Measurements from ENCODE around the gene ALG12. TPM values are rescaled to one million over a fixed set of nuclear protein-coding genes. Genes with fewer than 3 reads are reported as not detected.
"Not testable (repeated sequence)": the region's sequence is repeated elsewhere in the genome, so short reads cannot be mapped to it uniquely, and the experiment has no call there.

Gene ALG12
- total RNA-seq, 1 donor from 2014 or later, result 17.0 TPM

DNA sequence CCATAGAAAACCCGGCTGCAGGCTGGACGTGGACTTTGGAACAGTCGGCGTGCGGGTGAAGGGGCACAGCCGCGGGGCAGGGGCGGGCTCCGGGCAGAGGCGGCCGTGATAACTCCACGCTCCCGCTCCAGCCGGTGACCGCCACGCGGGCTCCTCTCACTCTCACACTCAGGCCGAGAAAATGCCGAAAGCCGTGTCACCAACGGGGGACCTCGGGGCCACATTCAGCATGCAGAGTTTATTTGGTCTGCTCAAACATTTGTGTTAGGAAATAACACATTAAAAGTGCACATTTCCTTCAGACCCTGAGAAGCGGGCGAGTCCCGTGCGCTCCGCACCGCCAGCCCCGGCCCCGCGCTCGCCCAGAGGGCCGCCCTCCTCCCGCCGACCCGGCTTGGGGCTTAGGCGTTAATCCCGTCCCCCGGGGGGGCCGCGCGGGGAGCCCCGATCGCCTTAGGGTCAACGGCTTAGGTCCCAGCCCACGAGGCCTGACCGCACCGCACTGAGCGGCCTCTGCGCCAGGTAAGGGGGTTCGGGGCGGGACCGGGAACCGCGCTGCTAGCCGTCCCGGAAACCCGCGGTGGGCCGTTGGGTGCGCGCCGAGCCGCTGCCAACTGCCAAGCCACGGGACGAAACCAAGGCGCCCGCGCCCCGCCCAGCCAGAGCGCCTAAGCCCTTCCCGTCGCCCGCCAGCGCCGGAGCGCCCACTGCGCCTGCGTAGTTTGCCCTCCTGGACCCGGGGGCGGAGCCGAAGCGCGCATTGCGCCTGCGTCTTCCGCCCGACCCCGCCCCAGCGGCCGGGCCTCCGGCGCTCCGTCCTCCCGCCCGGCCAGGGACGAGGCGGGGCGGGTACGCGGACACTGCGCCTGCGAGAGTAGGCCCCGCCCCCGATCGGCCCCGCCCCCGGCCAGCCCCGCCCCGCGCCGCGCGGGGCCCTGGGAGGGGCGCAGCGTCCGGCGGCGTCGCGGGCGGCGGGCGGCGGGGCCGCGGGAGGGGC is 65.0 kb downstream of the ALG12 start, which contains the start of gene ZBED4:
TSS of gene ZBED4 (plus strand) at position 947 of the 997 bp plus-strand sequence. CDS start 29,819 bp downstream, outside the sequence.
- H3K36me3 ChIP-seq, result no peaks in the 10 kb centered on the region
- DNase-seq, result peak; percentile 97
- no peak for TF ChIP-seq CTCF (IDR thresholded peaks at IDR 0.05; ENCODE audit: borderline replicate concordance)
- peaks cover 30% of the 10 kb centered on the region for H3K27me3 ChIP-seq (ENCODE audit: low read depth)
- intact Hi-C loops (cut with micrococcal nuclease), result no loop called here
- no peaks in the 10 kb centered on the region for H3K9me3 ChIP-seq (replicated peaks)
- peaks cover 54% of the 10 kb centered on the region for H3K4me1 ChIP-seq
- H3K27ac ChIP-seq (replicated peaks), result peak within 1 kb of the TSS; percentile 97
- H3K4me3 ChIP-seq, result peak within 1 kb of the TSS; percentile 94

- H3K27me3 ChIP-seq (ENCODE audit: low read depth), result peaks cover 36% of the 10 kb centered on the region
- H3K4me1 ChIP-seq, result peaks cover 56% of the 10 kb centered on the region
- DNase-seq; H3K36me3 ChIP-seq; H3K9me3 ChIP-seq (replicated peaks); intact Hi-C loops (cut with micrococcal nuclease): not testable (repeated sequence)
- peak overlapping the region; percentile 94 for H3K4me3 ChIP-seq
- peak overlapping the region; percentile 97 for H3K27ac ChIP-seq (replicated peaks)
Measured at GRCh38 chr22:49852568-49852897, 65.7 kb downstream of the ALG12 start.

DNA sequence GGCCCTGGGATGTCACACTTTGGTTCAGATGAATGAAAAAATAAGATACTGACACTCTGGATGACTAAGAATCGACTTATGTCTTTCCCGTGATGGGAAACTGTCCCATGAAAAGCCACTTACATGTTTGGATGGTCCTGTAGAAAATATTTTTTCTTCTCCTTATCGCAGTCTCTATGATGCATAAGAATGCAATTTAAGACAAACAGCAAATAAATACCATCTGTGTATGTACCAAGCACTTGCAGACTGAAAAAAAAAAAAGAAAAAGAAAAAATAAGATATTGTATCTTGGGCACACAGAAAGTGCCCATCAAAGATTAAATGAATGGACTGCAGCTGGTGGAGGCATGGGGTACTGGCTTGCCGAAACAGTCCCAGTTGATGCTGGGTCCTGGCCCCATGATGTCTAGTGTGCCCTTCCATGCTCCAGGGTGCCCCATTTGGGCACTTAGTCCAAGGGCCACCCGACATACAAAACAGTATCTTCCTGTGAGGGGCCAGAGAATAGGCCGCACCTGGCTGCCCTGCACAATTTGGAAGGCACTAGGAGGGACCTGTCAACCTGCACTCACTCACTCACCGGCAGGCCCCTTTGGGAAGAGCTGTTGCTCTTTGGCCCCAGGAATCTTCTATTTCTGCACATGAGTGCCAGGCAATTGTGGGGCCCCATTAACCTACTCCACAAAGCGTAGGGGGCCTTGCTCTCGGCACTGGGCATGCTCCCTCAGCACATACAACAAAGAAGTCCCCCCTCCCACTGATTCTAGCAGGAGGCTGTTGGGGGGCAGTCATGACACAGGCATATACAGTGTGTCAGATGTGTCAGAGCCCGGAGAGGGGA is 67.1 kb downstream of the ALG12 start:
- intact Hi-C loops (cut with micrococcal nuclease), result no loop called here
- peaks cover 54% of the 10 kb centered on the region for H3K4me1 ChIP-seq
- H3K36me3 ChIP-seq, result no peaks in the 10 kb centered on the region
- TF ChIP-seq CTCF (IDR thresholded peaks at IDR 0.05; ENCODE audit: borderline replicate concordance), result no peak
- no peak overlapping the region for H3K4me3 ChIP-seq
- H3K9me3 ChIP-seq (replicated peaks), result no peaks in the 10 kb centered on the region
- no peak for DNase-seq
- H3K27ac ChIP-seq (replicated peaks), result no peak overlapping the region
- peaks cover 47% of the 10 kb centered on the region for H3K27me3 ChIP-seq (ENCODE audit: low read depth)

Small RNAs within 50 kb of the gene (microRNA-seq; reads per million reads assigned to microRNA genes)
- not detected for gene MIR6821

Other genes starting within 250 kb of the ALG12 start
- 14.9 TPM for gene BRD1, start 90.6 kb downstream of the ALG12 start, total RNA-seq
- gene ZBED4, start 64.6 kb downstream of the ALG12 start, total RNA-seq, result 4.1 TPM
- 25.5 TPM for gene CRELD2, start 196 bp upstream of the ALG12 start, total RNA-seq
- 57.1 TPM for gene PIM3, start 42.3 kb upstream of the ALG12 start, total RNA-seq
- not detected for gene IL17REL, start 94.3 kb upstream of the ALG12 start, total RNA-seq
- not detected for gene TTLL8, start 139.9 kb upstream of the ALG12 start, total RNA-seq
- 0.66 TPM for gene MLC1, start 167.0 kb upstream of the ALG12 start, total RNA-seq
- gene MOV10L1, start 171.6 kb upstream of the ALG12 start, total RNA-seq, result 0.49 TPM

All from left ventricle myocardium inferior (tissue), 1 donor.